ENCODE measurements around the gene FAM200A. TPM values are rescaled to one million over a fixed set of nuclear protein-coding genes. Genes with fewer than 3 reads are reported as not detected.

FAM200A gene
- total and polyA plus RNA-seq, 4 donors = 1.0 to 4.6 (median 2.1) TPM

- DNase-seq (ENCODE audit: low spot score) = no peak
- Histone ChIP-seq H3K27me3 (ENCODE audit: control insufficient read depth in 4 of 4, insufficient read depth in 4 of 4, low read length in 3 of 4) (no peaks in the 10 kb centered on the region), H3K27ac (ENCODE audit: low read depth in 1 of 2, low read length in 2 of 2) (no peak overlapping the region), H3K9ac (ENCODE audit: low read depth in 1 of 2, low read length in 2 of 2) (no peak overlapping the region), H3K36me3 (ENCODE audit: control insufficient read depth in 4 of 4, insufficient read depth in 3 of 4, low read depth in 1 of 4, low read length in 3 of 4) (peaks cover 0 to 3% (median 0%) of the 10 kb centered on the region in 4 donors), H3K9me3 (ENCODE audit: control insufficient read depth in 4 of 4, low read length in 3 of 4) (peaks cover 13 to 24% (median 21%) of the 10 kb centered on the region in 4 donors), H3K4me3 (ENCODE audit: low read depth in 1 of 3, low read length in 3 of 3) (no peak overlapping the region), H3K4me1 (ENCODE audit: control insufficient read depth in 4 of 4, insufficient read depth in 4 of 4, low read length in 3 of 4) (no peaks in the 10 kb centered on the region)
- no peak for TF ChIP-seq HNF4G (IDR thresholded peaks at IDR 0.05)
- TF ChIP-seq GABPA (IDR thresholded peaks at IDR 0.05 in 1 of 2, conservative IDR thresholded peaks at IDR 0.05 in 1 of 2) = no peak
- no peak for TF ChIP-seq JUND (IDR thresholded peaks at IDR 0.05)
- TF ChIP-seq TAF1 (conservative IDR thresholded peaks at IDR 0.05) = no peak
- TF ChIP-seq MAX (IDR thresholded peaks at IDR 0.05) = no peak
- TF ChIP-seq NR2F2 (IDR thresholded peaks at IDR 0.05) = no peak
- 91% methylated on average over 9 of the region's 9 CpGs for WGBS
Observed at GRCh38 chr7:99541212-99541611, 10.7 kb downstream of the FAM200A start.

- TF ChIP-seq ZBTB33 (IDR thresholded peaks at IDR 0.05) = no peak
- no peak for TF ChIP-seq FOXA1 (IDR thresholded peaks at IDR 0.05)
- TF ChIP-seq TAF1 (conservative IDR thresholded peaks at IDR 0.05) = no peak
- TF ChIP-seq ATF3 (IDR thresholded peaks at IDR 0.05) = no peak
- TF ChIP-seq FOXA2 (IDR thresholded peaks at IDR 0.05) = no peak
- TF ChIP-seq REST (IDR thresholded peaks at IDR 0.05) = no peak
- no peak for TF ChIP-seq HNF4A (conservative IDR thresholded peaks at IDR 0.05)
- no peak for TF ChIP-seq RXRA (IDR thresholded peaks at IDR 0.05)
- TF ChIP-seq RAD21 (IDR thresholded peaks at IDR 0.05) = no peak
- DNase-seq (ENCODE audit: low spot score) = no peak
- WGBS = 88% methylated on average over 5 of the region's 5 CpGs
- peak overlapping the region in 2 of 3 donors; percentile 22 to 49 for H3K4me3 ChIP-seq (ENCODE audit: low read depth in 1 of 3, low read length in 3 of 3)
- H3K36me3 ChIP-seq (ENCODE audit: control insufficient read depth in 4 of 4, insufficient read depth in 3 of 4, low read depth in 1 of 4, low read length in 3 of 4) = peaks cover 0 to 3% (median 0%) of the 10 kb centered on the region in 4 donors
- no peak overlapping the region for H3K27ac ChIP-seq (ENCODE audit: low read depth in 1 of 2, low read length in 2 of 2)
- no peak overlapping the region for H3K9ac ChIP-seq (ENCODE audit: low read depth in 1 of 2, low read length in 2 of 2)
- no peaks in the 10 kb centered on the region for H3K27me3 ChIP-seq (ENCODE audit: control insufficient read depth in 4 of 4, insufficient read depth in 4 of 4, low read length in 3 of 4)
- no peaks in the 10 kb centered on the region for H3K4me1 ChIP-seq (ENCODE audit: control insufficient read depth in 4 of 4, insufficient read depth in 4 of 4, low read length in 3 of 4)
- H3K9me3 ChIP-seq (ENCODE audit: control insufficient read depth in 4 of 4, low read length in 3 of 4) = peaks cover 13 to 27% (median 22%) of the 10 kb centered on the region in 4 donors
Observed at GRCh38 chr7:99540542-99540941, 11.4 kb downstream of the FAM200A start.

Data from liver (tissue), 9 donors.